Hepatocyte (in vitro differentiated cells): Measurements from ENCODE around the gene KDM8. TPM values are rescaled to one million over a fixed set of nuclear protein-coding genes. Genes with fewer than 3 reads are reported as not detected.
A peak's percentile ranks its signal among the peaks of the same experiment; 100 is the strongest.

Experiments used
- DNase-seq: peaks from one replicate; pipeline ENCODE4 v3.0.0-alpha.2; 2016; ENCODE audit warnings: low spot score
- H2AFZ ChIP-seq: fragments of 200-600 bp; sonication (generic); 2 replicates; pipeline ENCODE4 v1.6.0; 2016; ENCODE audit warnings: antibody characterized with exemption, mild to moderate bottlenecking
- H3K27ac ChIP-seq: fragments of 200-600 bp; sonication (generic); 2 replicates; pipeline ENCODE4 v1.5.1; 2016; ENCODE audit warnings: mild to moderate bottlenecking
- H3K27me3 ChIP-seq: fragments of 200-600 bp; sonication (generic); 2 replicates; pipeline ENCODE4 v1.6.1; 2016
- H3K36me3 ChIP-seq: fragments of 200-600 bp; sonication (generic); replicated peaks from 2 replicates; pipeline ENCODE4 v1.5.1; 2016; ENCODE audit warnings: low read depth; ENCODE audit not compliant: insufficient read depth
- H3K4me1 ChIP-seq: fragments of 200-600 bp; sonication (generic); 2 replicates; pipeline ENCODE4 v1.5.1; 2016; ENCODE audit warnings: mild to moderate bottlenecking, moderate library complexity; ENCODE audit not compliant: insufficient read depth
- H3K4me2 ChIP-seq: fragments of 200-600 bp; sonication (generic); 2 replicates; pipeline ENCODE4 v1.6.0; 2016
- H3K4me3 ChIP-seq: fragments of 200-600 bp; sonication (generic); 2 replicates; pipeline ENCODE4 v1.5.1; 2016; ENCODE audit warnings: mild to moderate bottlenecking
- H3K79me2 ChIP-seq: fragments of 200-600 bp; sonication (generic); 2 replicates; pipeline ENCODE4 v1.6.0; 2017; ENCODE audit warnings: mild to moderate bottlenecking
- H3K9me2 ChIP-seq: fragments of 200-600 bp; sonication (generic); replicated peaks from 2 replicates; pipeline ENCODE4 v1.6.0; 2017; ENCODE audit warnings: mild to moderate bottlenecking; ENCODE audit not compliant: insufficient read depth
- H3K9me3 ChIP-seq: fragments of 200-600 bp; sonication (generic); 2 replicates; pipeline ENCODE4 v1.5.1; 2016; ENCODE audit warnings: low read depth, mild to moderate bottlenecking
- H4K20me1 ChIP-seq: fragments of 200-600 bp; sonication (generic); 2 replicates; pipeline ENCODE4 v1.6.0; 2016; ENCODE audit warnings: mild to moderate bottlenecking; ENCODE audit not compliant: insufficient read depth, poor library complexity, severe bottlenecking
- EZH2 ChIP-seq: fragments of 200-600 bp; sonication (generic); IDR thresholded peaks from 2 replicates; pipeline ENCODE4 v1.6.1; 2016; ENCODE audit warnings: antibody characterized with exemption, mild to moderate bottlenecking, borderline replicate concordance
- EZH2phosphoT487 ChIP-seq: fragments of 200-600 bp; sonication (generic); IDR thresholded peaks from one replicate; pipeline ENCODE4 v1.6.1; 2018; ENCODE audit warnings: antibody characterized with exemption, mild to moderate bottlenecking, low read depth, moderate library complexity; ENCODE audit not compliant: unreplicated experiment, severe bottlenecking
- WGBS: methylation state at CpG from one replicate; pipeline ENCODE4 v1.1.6; 2016; ENCODE audit warnings: low lambda C conversion rate; ENCODE audit errors: missing lambda C conversion rate; 5-methylcytosine and 5-hydroxymethylcytosine counted together
- polyA plus RNA-seq: library from polyadenylated mRNA; unstranded; fragments of >200 nt; fragmentation: Nextera tagmentation; extraction: Ambion mirVana; gene quantifications from 2 replicates; pipeline ENCODE4 v1.2.1, GENCODE V29; 2016
- total RNA-seq: library from RNA; depleted of rRNA; stranded (reverse); fragments of >200 nt; gene quantifications from 2 replicates; pipeline ENCODE4 v1.2.3, GENCODE V29; 2014
- TF ChIP-seq, protein P1 (sequence below): fragments of 200-600 bp; sonication (generic); IDR thresholded peaks from 2 replicates; pipeline ENCODE4 v1.5.1; 2016; ENCODE audit warnings: antibody characterized with exemption, mild to moderate bottlenecking; ENCODE audit not compliant: poor library complexity

Gene KDM8
- total and polyA plus RNA-seq, 2 experiments from 2014 or later = 7.2 to 9.7 TPM

GRCh38 chr16:27177031-27177774, 26.1 kb upstream of the KDM8 start:
- Histone ChIP-seq H3K4me3 (no peak overlapping the region), H3K36me3 (no peaks in the 10 kb centered on the region), H3K4me2 (no peak overlapping the region), H4K20me1 (no peaks in the 10 kb centered on the region), H3K27ac (no peak overlapping the region), H3K9me3 (no peaks in the 10 kb centered on the region), H3K4me1 (no peaks in the 10 kb centered on the region), H3K27me3 (no peaks in the 10 kb centered on the region), H3K9me2 (no peaks in the 10 kb centered on the region), H3K79me2 (no peaks in the 10 kb centered on the region), H2AFZ (no peak overlapping the region)
- WGBS = 88% methylated on average over 13 of the region's 13 CpGs
- no peak for DNase-seq
- TF ChIP-seq EZH2 (no peak), EZH2phosphoT487 (no peak)
- TF ChIP-seq, protein P1, sequence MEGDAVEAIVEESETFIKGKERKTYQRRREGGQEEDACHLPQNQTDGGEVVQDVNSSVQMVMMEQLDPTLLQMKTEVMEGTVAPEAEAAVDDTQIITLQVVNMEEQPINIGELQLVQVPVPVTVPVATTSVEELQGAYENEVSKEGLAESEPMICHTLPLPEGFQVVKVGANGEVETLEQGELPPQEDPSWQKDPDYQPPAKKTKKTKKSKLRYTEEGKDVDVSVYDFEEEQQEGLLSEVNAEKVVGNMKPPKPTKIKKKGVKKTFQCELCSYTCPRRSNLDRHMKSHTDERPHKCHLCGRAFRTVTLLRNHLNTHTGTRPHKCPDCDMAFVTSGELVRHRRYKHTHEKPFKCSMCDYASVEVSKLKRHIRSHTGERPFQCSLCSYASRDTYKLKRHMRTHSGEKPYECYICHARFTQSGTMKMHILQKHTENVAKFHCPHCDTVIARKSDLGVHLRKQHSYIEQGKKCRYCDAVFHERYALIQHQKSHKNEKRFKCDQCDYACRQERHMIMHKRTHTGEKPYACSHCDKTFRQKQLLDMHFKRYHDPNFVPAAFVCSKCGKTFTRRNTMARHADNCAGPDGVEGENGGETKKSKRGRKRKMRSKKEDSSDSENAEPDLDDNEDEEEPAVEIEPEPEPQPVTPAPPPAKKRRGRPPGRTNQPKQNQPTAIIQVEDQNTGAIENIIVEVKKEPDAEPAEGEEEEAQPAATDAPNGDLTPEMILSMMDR = no peak

GRCh38 chr16:27179500-27180072, 23.7 kb upstream of the KDM8 start:
- no peaks in the 10 kb centered on the region for H3K79me2 ChIP-seq
- H3K9me2 ChIP-seq = no peaks in the 10 kb centered on the region
- H3K4me2 ChIP-seq = no peak overlapping the region
- no peaks in the 10 kb centered on the region for H3K27me3 ChIP-seq
- DNase-seq = peak; percentile 80
- TF ChIP-seq, protein P1 = peak; percentile 70
- TF ChIP-seq EZH2 = no peak
- H3K4me1 ChIP-seq = no peaks in the 10 kb centered on the region
- no peaks in the 10 kb centered on the region for H3K9me3 ChIP-seq
- no peak overlapping the region for H2AFZ ChIP-seq
- no peak overlapping the region for H3K27ac ChIP-seq
- H3K4me3 ChIP-seq = no peak overlapping the region
- H4K20me1 ChIP-seq = no peaks in the 10 kb centered on the region
- WGBS = 23% methylated on average over 13 of the region's 13 CpGs
- no peaks in the 10 kb centered on the region for H3K36me3 ChIP-seq

- no peak overlapping the region for H2AFZ ChIP-seq
- H3K4me3 ChIP-seq = no peak overlapping the region
- H3K79me2 ChIP-seq = no peaks in the 10 kb centered on the region
- no peak for DNase-seq
- no peaks in the 10 kb centered on the region for H3K36me3 ChIP-seq
- no peak overlapping the region for H3K27ac ChIP-seq
- no peaks in the 10 kb centered on the region for H3K9me3 ChIP-seq
- WGBS = 83% methylated on average over 8 of the region's 8 CpGs
- H3K4me1 ChIP-seq = no peaks in the 10 kb centered on the region
- TF ChIP-seq EZH2 (no peak), EZH2phosphoT487 (no peak)
- TF ChIP-seq, protein P1 = no peak
- no peak overlapping the region for H3K4me2 ChIP-seq
- no peaks in the 10 kb centered on the region for H4K20me1 ChIP-seq
- no peaks in the 10 kb centered on the region for H3K9me2 ChIP-seq
- no peaks in the 10 kb centered on the region for H3K27me3 ChIP-seq
Observed at GRCh38 chr16:27181019-27181790, 22.1 kb upstream of the KDM8 start.
